HUES64 (cell line): ENCODE results near the gene CCL17.

ENCODE experiments used
- H3K27ac ChIP-seq: 2 replicates; pipeline ENCODE4 v1.7.0; 2013; ENCODE audit warnings: low read depth, low read length, inconsistent platforms
- H3K27me3 ChIP-seq: 2 replicates; pipeline ENCODE4 v1.6.1; 2013; ENCODE audit warnings: mild to moderate bottlenecking, low read length; ENCODE audit not compliant: insufficient read depth
- H3K36me3 ChIP-seq: 2 replicates; pipeline ENCODE4 v1.6.1; 2013; ENCODE audit warnings: mild to moderate bottlenecking, low read length; ENCODE audit not compliant: insufficient read depth
- H3K4me1 ChIP-seq: 2 replicates; pipeline ENCODE4 v1.6.1; 2013; ENCODE audit warnings: mild to moderate bottlenecking, low read length, moderate library complexity; ENCODE audit not compliant: insufficient read depth
- H3K4me3 ChIP-seq: 2 replicates; pipeline ENCODE4 v1.5.1; 2013; ENCODE audit warnings: mild to moderate bottlenecking, low read length, moderate library complexity
- H3K9ac ChIP-seq: 2 replicates; pipeline ENCODE4 v1.6.1; 2013; ENCODE audit warnings: mild to moderate bottlenecking, low read depth, low read length
- H3K9me3 ChIP-seq: 2 replicates; pipeline ENCODE4 v1.6.1; 2013; ENCODE audit warnings: low read depth, low read length; ENCODE audit not compliant: insufficient read depth
- WGBS: fragments of 150-250, 120-280 bp; methylation state at CpG from one replicate; pipeline ENCODE4 v1.1.7; 2013; ENCODE audit warnings: missing lambda C conversion rate; 5-methylcytosine and 5-hydroxymethylcytosine counted together

The CCL17 gene

DNA sequence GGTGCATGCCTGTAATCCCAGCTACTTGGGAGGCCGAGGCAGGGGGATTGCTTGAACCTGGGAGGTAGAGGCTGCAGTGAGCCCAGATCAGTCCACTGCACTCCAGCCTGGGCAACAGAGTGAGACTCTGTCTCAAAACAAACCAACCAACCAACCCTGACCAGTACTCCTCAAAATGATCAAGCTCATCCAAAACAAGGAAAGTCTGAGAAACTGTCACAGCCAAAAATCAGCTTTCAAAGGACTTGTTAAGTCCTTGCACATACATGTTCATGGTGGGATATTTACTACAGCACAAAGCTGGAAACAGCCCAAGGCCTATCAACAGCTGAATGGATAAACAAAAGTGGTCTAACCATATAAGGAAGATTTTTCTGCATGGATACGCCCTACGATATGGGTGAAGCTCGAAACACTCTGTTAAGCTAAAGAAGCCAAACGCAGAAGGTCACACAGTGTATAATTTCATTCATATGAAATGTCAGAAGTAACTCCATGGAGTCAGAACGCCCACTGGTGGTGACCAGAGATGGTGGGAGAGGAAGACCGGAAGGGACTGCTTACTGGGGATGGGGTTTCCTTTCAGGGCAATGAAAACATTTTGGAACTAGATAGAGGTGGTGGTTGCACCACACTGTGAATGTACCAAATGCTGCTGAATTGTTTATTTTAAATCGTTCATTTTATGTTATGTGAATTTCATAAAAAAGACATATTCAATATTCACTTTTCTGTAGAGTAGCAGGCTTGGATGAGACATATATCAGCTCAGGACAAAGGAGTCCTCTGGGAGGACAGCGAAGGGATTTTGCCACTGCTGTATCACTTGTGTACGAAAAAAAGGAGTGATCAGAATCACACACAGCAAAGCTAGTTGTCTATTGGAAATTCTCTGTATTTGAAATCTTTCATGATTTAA is 17.7 kb downstream of the CCL17 start:
- H3K27me3 ChIP-seq, result no peaks in the 10 kb centered on the region
- no peak overlapping the region for H3K9ac ChIP-seq
- no peaks in the 10 kb centered on the region for H3K9me3 ChIP-seq
- H3K27ac ChIP-seq, result no peak overlapping the region
- 72% methylated on average over 9 of the region's 10 CpGs for WGBS
- H3K4me3 ChIP-seq, result no peak overlapping the region
- no peaks in the 10 kb centered on the region; the same call in 1 of the 2 replicates for H3K4me1 ChIP-seq
- peaks cover 8% of the 10 kb centered on the region; the same call in 1 of the 2 replicates for H3K36me3 ChIP-seq

DNA sequence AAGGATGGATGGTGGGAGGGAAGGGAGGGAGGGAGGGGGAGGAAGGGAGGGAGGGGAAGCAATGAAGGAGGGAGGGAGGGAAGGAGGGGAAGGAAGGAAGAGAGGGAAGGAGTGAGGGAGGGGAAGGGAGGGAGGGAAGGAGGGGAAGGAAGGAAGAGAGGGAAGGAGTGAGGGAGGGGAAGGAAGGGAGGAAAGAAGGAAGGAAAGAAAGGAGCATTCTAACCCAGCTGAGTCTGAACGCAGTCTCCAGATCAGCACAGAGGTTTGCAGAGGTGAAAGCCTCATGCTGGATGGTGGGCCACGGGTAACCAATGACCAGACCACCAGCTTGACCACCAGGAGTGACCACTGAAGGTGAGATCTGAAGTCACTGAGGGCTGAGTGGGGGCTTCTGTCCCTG is 18.6 kb downstream of the CCL17 start:
- Histone ChIP-seq H3K4me1 (no peaks in the 10 kb centered on the region), H3K9ac (no peak overlapping the region), H3K36me3 (peaks cover 16% of the 10 kb centered on the region), H3K27me3 (no peaks in the 10 kb centered on the region), H3K9me3 (no peaks in the 10 kb centered on the region), H3K27ac (no peak overlapping the region), H3K4me3 (no peak overlapping the region)
- 76% methylated on average over 2 of the region's 2 CpGs for WGBS

DNA sequence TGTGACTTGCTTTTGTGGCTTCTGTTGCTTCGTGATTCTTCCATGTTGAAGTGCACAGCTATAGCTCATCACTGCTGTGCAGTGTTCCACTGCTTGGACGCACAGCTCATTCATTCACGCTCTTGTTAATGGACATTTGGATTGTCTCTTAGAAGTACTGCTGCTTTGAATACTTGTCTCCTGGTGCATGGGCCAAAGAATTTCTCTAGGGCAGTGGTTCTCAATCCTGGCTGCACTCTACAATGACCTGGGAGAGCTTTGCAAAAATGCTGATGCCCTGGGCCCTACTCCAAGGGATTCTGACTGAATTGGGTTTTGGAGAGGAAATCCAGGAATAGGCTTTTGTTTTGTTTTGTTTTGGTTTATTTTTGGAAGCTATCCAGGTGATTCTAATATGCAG is 20.0 kb downstream of the CCL17 start:
- Histone ChIP-seq H3K27ac (no peak overlapping the region), H3K27me3 (no peaks in the 10 kb centered on the region), H3K9me3 (no peaks in the 10 kb centered on the region), H3K4me1 (no peaks in the 10 kb centered on the region), H3K4me3 (no peak overlapping the region), H3K9ac (no peak overlapping the region), H3K36me3 (peaks cover 28% of the 10 kb centered on the region)
- 88% methylated on average over 3 of the region's 3 CpGs for WGBS

DNA sequence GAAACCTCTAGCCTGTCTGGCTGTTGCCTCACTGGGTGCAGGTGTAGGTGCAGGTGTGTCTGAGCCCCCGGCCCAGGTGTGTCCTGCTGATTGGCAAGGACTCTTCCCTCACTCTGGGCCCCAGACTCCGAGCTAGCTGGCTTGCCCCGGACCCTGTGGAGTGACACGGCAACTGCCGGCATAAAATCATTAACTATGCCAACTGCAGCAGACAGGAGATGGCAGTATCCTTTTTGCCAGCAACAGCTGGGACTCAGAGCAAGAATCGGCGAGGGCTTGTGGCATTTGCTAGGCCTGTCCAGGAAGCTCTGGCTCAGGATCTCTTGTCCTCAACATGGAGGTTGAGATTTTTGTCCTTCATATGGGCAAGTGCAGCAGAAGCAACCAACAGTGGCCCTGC is 21.8 kb downstream of the CCL17 start:
- Histone ChIP-seq H3K9me3 (no peaks in the 10 kb centered on the region), H3K36me3 (peaks cover 45% of the 10 kb centered on the region), H3K27ac (no peak overlapping the region), H3K4me3 (no peak overlapping the region), H3K4me1 (no peaks in the 10 kb centered on the region), H3K9ac (no peak overlapping the region), H3K27me3 (no peaks in the 10 kb centered on the region)
- WGBS, result 95% methylated on average over 7 of the region's 7 CpGs

DNA sequence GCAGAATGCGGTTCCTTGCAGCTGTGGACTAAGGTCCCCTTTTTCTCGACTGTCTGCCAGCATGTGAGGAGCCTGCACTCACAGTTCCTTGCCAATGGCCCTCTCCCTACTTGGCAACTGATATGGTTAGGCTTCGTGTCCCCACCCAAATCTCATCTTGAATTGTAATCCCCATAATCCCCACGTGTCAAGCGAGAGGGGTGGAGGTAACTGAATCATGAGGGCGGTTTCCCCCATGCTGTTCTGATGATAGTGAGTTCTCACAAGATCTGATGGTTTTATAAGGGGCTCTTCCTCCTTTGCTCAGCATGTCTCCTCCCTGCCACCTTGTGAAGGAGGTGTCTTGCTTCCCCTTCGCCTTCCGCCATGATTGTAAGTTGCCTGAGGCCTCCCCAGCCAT is 22.7 kb downstream of the CCL17 start:
- 93% methylated on average over 8 of the region's 8 CpGs for WGBS
- Histone ChIP-seq H3K4me1 (no peaks in the 10 kb centered on the region), H3K27me3 (no peaks in the 10 kb centered on the region), H3K9me3 (no peaks in the 10 kb centered on the region), H3K4me3 (no peak overlapping the region), H3K27ac (no peak overlapping the region), H3K36me3 (peaks cover 55% of the 10 kb centered on the region), H3K9ac (no peak overlapping the region)

DNA sequence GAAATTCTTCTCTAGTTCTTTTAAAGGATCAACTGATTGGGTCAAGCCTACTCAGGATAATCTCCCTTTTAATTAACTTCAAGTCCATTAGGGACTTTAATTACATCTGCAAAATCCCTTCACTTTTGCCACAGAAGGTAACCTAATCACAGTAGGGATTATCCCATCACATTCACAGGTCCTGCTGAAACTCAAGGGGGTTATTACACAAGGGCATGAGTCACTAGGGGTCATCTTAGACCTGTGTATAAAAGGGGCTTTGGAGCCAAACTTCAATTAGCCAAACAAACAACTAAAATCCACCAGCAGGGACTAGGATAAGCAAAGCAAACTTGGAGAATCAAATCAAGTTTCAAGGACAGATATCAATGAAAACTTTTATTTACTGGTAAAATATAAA is 23.3 kb downstream of the CCL17 start:
- Histone ChIP-seq H3K9ac (no peak overlapping the region), H3K4me3 (no peak overlapping the region), H3K36me3 (peaks cover 60% of the 10 kb centered on the region), H3K27ac (no peak overlapping the region), H3K4me1 (no peaks in the 10 kb centered on the region), H3K9me3 (no peaks in the 10 kb centered on the region), H3K27me3 (no peaks in the 10 kb centered on the region)

DNA sequence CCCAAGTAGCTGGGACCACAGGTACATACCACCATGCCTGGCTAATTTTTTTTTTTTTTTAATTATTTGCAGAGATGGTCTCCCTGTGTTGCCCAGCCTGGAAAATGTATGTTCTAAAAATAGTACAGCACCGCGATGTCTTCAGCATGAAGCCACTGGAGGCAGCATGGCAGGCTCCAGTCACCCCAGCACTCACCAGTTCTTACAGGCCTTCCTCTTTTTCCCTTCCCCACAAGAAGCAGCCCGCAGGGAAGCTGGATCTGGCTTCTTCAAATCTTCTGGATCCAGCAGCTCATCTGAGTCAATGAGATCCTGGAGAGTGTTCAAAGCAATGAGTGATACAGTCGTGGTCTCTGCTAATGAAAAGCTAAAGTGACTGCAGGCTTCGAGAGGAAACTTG is 26.4 kb downstream of the CCL17 start:
- H3K36me3 ChIP-seq, result peaks cover 91% of the 10 kb centered on the region

DNA sequence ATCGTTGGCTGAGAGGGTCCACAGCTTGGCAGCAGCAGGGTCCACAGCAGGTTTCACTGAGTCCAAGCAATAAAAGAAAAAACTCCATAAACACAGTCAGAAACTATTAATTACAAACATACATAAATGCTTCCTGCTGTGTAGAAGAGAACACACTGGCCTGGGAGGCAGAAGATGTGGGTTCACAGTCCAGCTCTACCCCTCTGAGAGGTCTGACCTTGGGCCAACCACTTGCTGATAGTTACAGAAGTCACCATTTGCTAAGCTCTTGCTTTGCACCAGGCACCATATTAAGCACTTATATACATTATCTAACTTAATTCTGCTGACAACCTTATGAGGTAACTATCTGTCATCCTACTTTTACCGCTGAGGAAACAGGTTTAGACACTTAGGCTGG is 27.9 kb downstream of the CCL17 start:
- Histone ChIP-seq H3K27me3 (no peaks in the 10 kb centered on the region), H3K36me3 (peaks cover 94% of the 10 kb centered on the region), H3K9me3 (no peaks in the 10 kb centered on the region), H3K4me3 (no peak overlapping the region), H3K4me1 (no peaks in the 10 kb centered on the region), H3K9ac (no peak overlapping the region), H3K27ac (no peak overlapping the region)
- WGBS, result 94% methylated on average over 2 of the region's 2 CpGs

More for the DNA sequence above, 26.4 kb downstream of the CCL17 start:
- no peaks in the 10 kb centered on the region for H3K9me3 ChIP-seq
- no peaks in the 10 kb centered on the region for H3K4me1 ChIP-seq
- no peak overlapping the region for H3K9ac ChIP-seq
- H3K4me3 ChIP-seq, result no peak overlapping the region
- no peaks in the 10 kb centered on the region for H3K27me3 ChIP-seq
- 93% methylated on average over 5 of the region's 5 CpGs for WGBS
- no peak overlapping the region for H3K27ac ChIP-seq

DNA sequence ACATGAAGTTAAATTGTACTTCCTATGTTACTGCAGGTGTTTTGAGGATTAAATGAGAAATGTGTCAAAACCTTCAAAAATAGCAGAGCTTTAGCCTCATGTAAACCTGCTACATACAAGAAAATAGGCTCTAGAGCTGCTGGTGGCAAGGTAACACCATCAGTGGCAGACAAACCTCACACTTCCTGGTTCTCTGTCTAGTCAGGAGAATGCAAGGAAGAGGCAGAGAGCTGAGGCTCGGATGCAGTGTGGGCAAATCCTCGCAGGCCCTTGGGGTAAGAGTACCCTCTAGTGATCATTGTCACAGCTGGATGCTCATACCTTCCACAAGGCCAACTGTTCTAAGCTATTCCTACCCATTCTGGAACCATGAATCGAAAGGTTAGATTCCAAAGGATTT is 28.4 kb downstream of the CCL17 start:
- Histone ChIP-seq H3K27me3 (no peaks in the 10 kb centered on the region), H3K9me3 (no peaks in the 10 kb centered on the region), H3K36me3 (peaks cover 95% of the 10 kb centered on the region), H3K9ac (no peak overlapping the region), H3K4me3 (no peak overlapping the region), H3K27ac (no peak overlapping the region), H3K4me1 (no peaks in the 10 kb centered on the region)
- WGBS, result 95% methylated on average over 3 of the region's 3 CpGs

DNA sequence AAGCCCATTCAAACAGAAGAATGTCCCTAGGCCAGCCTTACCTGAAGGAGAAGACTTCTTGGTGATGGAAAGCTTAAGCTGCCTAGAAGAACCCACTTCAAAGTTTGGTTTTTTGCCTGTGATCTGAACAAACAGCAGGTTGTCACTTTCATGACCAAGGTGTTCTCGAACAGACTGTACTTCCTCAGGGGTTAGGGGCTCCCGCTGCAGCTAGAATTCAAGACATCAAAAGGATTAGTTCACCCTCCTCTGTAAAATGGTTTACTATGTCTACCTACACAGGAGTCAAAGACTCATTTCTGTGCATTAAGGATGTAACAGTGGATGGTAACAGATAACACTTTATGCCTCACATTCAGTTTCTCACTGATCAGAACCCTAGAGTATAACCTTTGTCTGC is 29.4 kb downstream of the CCL17 start:
- H3K9me3 ChIP-seq, result no peaks in the 10 kb centered on the region
- 93% methylated on average over 2 of the region's 2 CpGs for WGBS
- H3K27ac ChIP-seq, result no peak overlapping the region
- H3K36me3 ChIP-seq, result peaks cover 95% of the 10 kb centered on the region
- no peaks in the 10 kb centered on the region for H3K27me3 ChIP-seq
- no peak overlapping the region for H3K9ac ChIP-seq
- H3K4me1 ChIP-seq, result no peaks in the 10 kb centered on the region
- no peak overlapping the region for H3K4me3 ChIP-seq

DNA sequence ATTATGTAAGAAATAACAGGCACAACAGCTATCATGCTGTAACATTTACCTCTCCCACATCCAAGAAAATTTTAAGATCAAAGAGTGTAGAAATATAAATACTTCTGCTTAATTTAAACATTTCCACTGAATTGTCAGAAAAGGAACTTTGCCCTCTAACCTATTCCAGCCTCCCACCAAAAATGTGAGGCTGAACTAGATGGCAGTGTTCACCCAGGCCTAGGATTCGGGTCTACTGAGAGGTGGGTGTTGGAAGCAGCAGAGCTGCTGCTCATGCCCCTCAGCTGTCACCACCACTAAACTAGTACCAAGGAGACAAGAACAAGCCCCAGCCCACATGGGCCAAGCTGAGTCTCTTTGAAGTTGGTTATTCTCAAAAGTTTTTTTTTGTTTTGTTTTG is 31.3 kb downstream of the CCL17 start:
- H3K27me3 ChIP-seq, result no peaks in the 10 kb centered on the region
- H3K27ac ChIP-seq, result no peak overlapping the region
- peaks cover 96% of the 10 kb centered on the region for H3K36me3 ChIP-seq
- H3K4me1 ChIP-seq, result no peaks in the 10 kb centered on the region
- H3K9me3 ChIP-seq, result 0 out of 2 replicates have a peak, but pooled peaks cover 5% of the 10 kb centered on the region
- 100% methylated on average over 1 of the region's 1 CpG for WGBS
- H3K4me3 ChIP-seq, result no peak overlapping the region
- H3K9ac ChIP-seq, result no peak overlapping the region
